Activated naive CD4-positive, alpha-beta T cell treated with anti-CD3 and anti-CD28 coated beads, Interleukin-2, amount 10 ng/mL, durations not matched to agents 7 days and 5 days (primary cell): ENCODE measurements around the gene FAM50A.

ENCODE experiments used
- CTCF ChIA-PET: fragments of 350-600 bp; sonication (Branson Sonifier 250); formaldehyde crosslinking; loops from one replicate; lab custom pipeline; 2021; ENCODE audit warnings: antibody characterized with exemption; lab: Charles Lee
- DNase-seq: peaks from one replicate; pipeline ENCODE4 v3.0.0-alpha.2; 2020
- H3K27ac Mint-ChIP-seq: one replicate; pipeline ENCODE4 v1.8.0; 2021; ENCODE audit warnings: mild to moderate bottlenecking, moderate library complexity, mixed read lengths
- H3K27me3 Mint-ChIP-seq: one replicate; pipeline ENCODE4 v1.8.0; 2021; ENCODE audit warnings: mild to moderate bottlenecking, mixed read lengths
- H3K36me3 Mint-ChIP-seq: one replicate; pipeline ENCODE4 v1.8.0; 2021; ENCODE audit warnings: mixed read lengths
- H3K4me1 Mint-ChIP-seq: one replicate; pipeline ENCODE4 v1.8.0; 2021; ENCODE audit warnings: mixed read lengths
- H3K4me3 Mint-ChIP-seq: one replicate; pipeline ENCODE4 v1.8.0; 2021; ENCODE audit warnings: mild to moderate bottlenecking, moderate library complexity, mixed read lengths
- H3K9me3 Mint-ChIP-seq: one replicate; pipeline ENCODE4 v1.8.0; 2021; ENCODE audit warnings: mixed read lengths

Gene FAM50A

DNA sequence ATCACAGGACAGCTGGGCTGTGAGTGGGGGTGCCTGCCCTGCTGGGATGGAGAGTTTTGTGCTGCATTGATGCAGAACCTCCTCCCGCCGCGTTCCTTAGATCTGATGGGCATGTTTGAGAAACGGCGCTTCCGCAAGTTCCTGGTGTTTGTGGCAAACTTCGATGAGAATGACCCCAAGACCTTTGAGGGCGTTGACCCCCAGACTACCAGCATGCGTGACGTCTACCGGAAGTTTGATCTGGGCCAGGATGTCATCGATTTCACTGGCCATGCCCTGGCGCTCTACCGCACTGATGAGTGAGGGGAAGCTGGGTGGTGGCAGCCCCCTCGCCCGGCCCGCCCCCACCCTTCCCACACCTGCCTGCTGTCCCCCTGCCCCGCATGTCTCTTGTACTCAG is 4.1 kb upstream of the FAM50A start:
- Mint-ChIP-seq H3K4me1 (peaks cover 39% of the 10 kb centered on the region), H3K4me3 (no peak overlapping the region), H3K36me3 (peaks cover 14% of the 10 kb centered on the region)

DNA sequence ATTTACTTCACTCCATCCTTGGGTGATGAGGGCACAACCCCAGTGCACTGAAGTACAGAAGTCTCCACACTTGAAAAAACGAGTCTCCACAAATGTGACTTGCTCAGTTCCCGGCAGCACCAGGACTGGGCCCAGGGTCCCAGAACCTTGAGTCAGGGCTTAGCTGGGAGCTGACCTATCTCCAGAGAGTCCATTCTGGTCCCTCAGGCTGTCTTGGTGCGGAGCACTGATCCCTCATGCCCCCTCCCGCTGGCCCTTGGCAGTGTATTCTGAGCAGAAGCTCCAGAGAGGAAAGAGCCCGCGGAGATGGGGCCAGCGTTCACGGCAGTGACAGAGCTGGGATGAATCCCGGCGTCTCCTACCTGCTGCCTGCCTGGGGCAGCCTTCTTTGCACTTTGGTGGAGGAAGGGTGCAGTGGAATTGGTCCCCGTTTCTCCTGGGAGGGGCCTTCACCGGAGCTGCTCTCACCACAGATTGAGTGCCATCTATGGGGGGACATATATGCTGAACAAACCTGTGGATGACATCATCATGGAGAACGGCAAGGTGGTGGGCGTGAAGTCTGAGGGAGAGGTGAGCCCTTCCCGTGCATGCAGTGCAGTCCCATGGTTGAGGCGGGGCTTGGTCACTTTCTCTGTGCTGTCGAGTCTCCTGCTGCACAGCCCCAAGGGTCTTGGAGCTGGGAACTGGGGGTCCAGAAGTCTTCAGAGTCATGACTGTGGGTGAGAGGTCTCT is 3.2 kb upstream of the FAM50A start:
- H3K27me3 Mint-ChIP-seq: peaks cover 4% of the 10 kb centered on the region
- CTCF ChIA-PET: no interaction called here
- H3K9me3 Mint-ChIP-seq: no peaks in the 10 kb centered on the region
- peaks cover 14% of the 10 kb centered on the region for H3K36me3 Mint-ChIP-seq
- no peak for DNase-seq
- H3K4me3 Mint-ChIP-seq: no peak overlapping the region
- H3K27ac Mint-ChIP-seq: no peak overlapping the region
- H3K4me1 Mint-ChIP-seq: peaks cover 42% of the 10 kb centered on the region

More for the DNA sequence above, 4.1 kb upstream of the FAM50A start:
- H3K9me3 Mint-ChIP-seq: no peaks in the 10 kb centered on the region
- peaks cover 4% of the 10 kb centered on the region for H3K27me3 Mint-ChIP-seq
- no peak overlapping the region for H3K27ac Mint-ChIP-seq
- DNase-seq: no peak
- CTCF ChIA-PET: no interaction called here

DNA sequence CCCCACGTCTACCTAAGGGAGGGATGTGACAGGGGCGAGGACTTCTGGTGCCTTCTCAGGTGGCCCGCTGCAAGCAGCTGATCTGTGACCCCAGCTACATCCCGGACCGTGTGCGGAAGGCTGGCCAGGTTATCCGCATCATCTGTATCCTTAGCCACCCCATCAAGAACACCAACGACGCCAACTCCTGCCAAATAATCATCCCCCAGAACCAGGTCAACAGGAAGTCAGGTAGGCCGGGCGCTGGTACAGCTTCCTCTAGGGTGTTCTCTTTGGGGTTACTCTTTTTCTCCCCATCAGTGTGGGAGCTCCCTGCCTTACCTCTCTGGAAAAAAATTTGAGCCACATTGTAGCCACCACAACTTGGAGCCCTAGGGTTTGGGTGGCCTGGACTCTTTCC is 2.4 kb upstream of the FAM50A start:
- no peak for DNase-seq
- CTCF ChIA-PET: no interaction called here
- peak overlapping the region; percentile 60 for H3K27ac Mint-ChIP-seq
- no peaks in the 10 kb centered on the region for H3K9me3 Mint-ChIP-seq
- peaks cover 11% of the 10 kb centered on the region for H3K36me3 Mint-ChIP-seq
- peaks cover 43% of the 10 kb centered on the region for H3K4me1 Mint-ChIP-seq
- H3K4me3 Mint-ChIP-seq: no peak overlapping the region
- H3K27me3 Mint-ChIP-seq: peaks cover 4% of the 10 kb centered on the region

DNA sequence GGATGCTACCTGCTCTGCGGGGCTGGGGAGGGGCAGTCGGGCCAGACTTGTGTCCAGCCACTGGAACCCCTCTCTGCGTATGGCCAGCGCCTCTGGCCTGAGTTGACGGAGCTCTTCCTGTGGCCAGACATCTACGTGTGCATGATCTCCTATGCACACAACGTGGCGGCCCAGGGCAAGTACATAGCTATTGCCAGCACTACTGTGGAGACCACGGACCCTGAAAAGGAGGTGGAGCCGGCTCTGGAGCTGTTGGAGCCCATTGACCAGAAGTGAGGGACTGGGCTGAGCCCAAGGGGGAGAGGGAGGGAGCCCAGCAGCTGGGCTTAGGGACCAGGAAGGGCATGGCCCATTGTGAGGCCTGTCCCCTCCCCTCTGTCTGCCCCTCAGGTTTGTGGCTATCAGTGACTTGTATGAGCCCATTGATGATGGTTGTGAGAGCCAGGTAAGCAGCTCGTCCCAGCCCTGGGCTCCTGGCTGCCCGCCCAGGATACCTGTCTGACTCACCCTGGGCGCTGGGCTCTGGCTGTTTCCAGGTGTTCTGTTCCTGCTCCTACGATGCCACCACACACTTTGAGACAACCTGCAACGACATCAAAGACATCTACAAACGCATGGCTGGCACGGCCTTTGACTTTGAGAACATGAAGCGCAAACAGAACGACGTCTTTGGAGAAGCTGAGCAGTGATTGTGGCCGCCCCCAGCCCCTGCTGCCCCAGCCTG is 1.8 kb upstream of the FAM50A start:
- H3K36me3 Mint-ChIP-seq: peaks cover 14% of the 10 kb centered on the region
- no peak overlapping the region for H3K4me3 Mint-ChIP-seq
- H3K4me1 Mint-ChIP-seq: peaks cover 48% of the 10 kb centered on the region
- H3K9me3 Mint-ChIP-seq: no peaks in the 10 kb centered on the region
- H3K27ac Mint-ChIP-seq: peak overlapping the region; percentile 60
- DNase-seq: no peak
- peaks cover 4% of the 10 kb centered on the region for H3K27me3 Mint-ChIP-seq
- CTCF ChIA-PET: no interaction called here

DNA sequence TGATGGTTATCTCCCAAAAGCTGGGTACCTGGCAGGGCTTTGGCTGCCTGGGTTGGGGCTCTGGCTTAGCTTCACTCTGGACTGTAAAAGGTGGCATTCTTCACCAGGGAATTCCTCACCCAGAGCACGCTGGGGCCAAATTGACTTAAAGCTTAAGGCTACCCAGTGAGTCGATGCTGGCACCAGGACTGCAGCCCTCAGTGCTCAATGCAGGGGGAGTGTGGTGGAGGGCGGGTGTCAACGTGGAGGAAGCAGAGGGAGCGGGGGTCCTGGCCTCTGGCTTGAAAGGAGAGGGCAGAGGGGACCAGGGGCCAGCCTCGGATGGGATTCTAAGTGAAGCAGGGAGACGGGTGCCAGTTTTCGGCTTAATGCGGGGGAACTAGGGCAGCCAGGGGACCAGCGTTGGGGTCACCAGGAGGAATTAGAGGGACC is 446 bp upstream of the FAM50A start:
- H3K27ac Mint-ChIP-seq: peak overlapping the region; percentile 83
- CTCF ChIA-PET: no interaction called here
- DNase-seq: no peak
- no peaks in the 10 kb centered on the region for H3K9me3 Mint-ChIP-seq
- H3K36me3 Mint-ChIP-seq: peaks cover 15% of the 10 kb centered on the region
- peak overlapping the region; percentile 68 for H3K4me3 Mint-ChIP-seq
- peaks cover 43% of the 10 kb centered on the region for H3K4me1 Mint-ChIP-seq
- H3K27me3 Mint-ChIP-seq: no peaks in the 10 kb centered on the region

GRCh38 chrX:154444755-154445246 is 860 bp downstream of the FAM50A start:
- DNase-seq: no peak
- Mint-ChIP-seq H3K4me3 (peak overlapping the region; percentile 45), H3K36me3 (peaks cover 16% of the 10 kb centered on the region), H3K9me3 (no peaks in the 10 kb centered on the region), H3K27ac (peak overlapping the region; percentile 33), H3K27me3 (no peaks in the 10 kb centered on the region), H3K4me1 (peaks cover 39% of the 10 kb centered on the region)
- CTCF ChIA-PET: no interaction called here

DNA sequence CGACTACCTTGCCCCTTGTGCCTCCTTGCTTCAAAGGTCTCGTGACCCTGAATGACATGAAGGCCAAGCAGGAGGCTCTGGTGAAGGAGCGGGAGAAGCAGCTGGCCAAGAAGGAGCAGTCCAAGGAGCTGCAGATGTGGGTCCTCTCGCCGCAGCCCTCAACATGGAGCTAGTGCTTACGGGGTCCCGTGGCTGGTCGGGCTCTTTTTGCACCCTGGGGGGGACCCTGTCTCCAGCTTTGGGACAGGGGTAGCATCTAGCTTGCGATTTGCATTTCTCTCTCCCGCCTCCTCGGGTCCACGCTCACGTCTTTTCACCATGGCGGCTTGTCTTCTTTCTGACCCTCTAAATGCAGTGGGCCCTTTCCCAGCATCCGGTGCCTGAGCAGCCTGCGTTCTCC is 1.8 kb downstream of the FAM50A start:
- Mint-ChIP-seq H3K27me3 (no peaks in the 10 kb centered on the region), H3K4me1 (peaks cover 35% of the 10 kb centered on the region), H3K27ac (peak overlapping the region; percentile 45), H3K4me3 (peak overlapping the region; percentile 40), H3K36me3 (peaks cover 16% of the 10 kb centered on the region), H3K9me3 (no peaks in the 10 kb centered on the region)
- no peak for DNase-seq
- CTCF ChIA-PET: no interaction called here

- Mint-ChIP-seq H3K9me3 (no peaks in the 10 kb centered on the region), H3K4me1 (peaks cover 30% of the 10 kb centered on the region), H3K4me3 (no peak overlapping the region), H3K27me3 (no peaks in the 10 kb centered on the region), H3K36me3 (peaks cover 15% of the 10 kb centered on the region), H3K27ac (no peak overlapping the region)
- CTCF ChIA-PET: no interaction called here
- DNase-seq: no peak
Measured at GRCh38 chrX:154446430-154446829, 2.5 kb downstream of the FAM50A start.

DNA sequence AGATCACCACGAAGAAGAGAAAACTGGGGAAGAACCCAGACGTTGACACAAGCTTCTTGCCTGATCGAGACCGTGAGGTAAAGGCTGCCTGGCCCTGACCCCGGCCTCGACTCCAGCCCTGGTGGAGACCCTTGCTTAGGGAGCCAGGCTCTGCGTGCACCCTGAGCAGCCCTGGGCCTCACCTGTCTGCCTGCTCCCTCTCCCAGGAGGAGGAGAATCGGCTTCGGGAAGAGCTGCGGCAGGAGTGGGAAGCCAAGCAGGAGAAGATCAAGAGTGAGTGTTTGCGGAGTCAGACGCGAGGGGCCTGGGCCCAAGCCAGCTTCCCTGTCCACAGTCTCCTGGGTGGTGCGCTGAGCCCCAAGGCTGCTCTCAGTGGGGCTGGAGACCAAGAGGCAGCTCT is 4.5 kb downstream of the FAM50A start:
- no peak overlapping the region for H3K4me3 Mint-ChIP-seq
- no peaks in the 10 kb centered on the region for H3K9me3 Mint-ChIP-seq
- DNase-seq: no peak
- peaks cover 19% of the 10 kb centered on the region for H3K4me1 Mint-ChIP-seq
- no peaks in the 10 kb centered on the region for H3K27me3 Mint-ChIP-seq
- CTCF ChIA-PET: no interaction called here
- no peak overlapping the region for H3K27ac Mint-ChIP-seq
- H3K36me3 Mint-ChIP-seq: peaks cover 16% of the 10 kb centered on the region

DNA sequence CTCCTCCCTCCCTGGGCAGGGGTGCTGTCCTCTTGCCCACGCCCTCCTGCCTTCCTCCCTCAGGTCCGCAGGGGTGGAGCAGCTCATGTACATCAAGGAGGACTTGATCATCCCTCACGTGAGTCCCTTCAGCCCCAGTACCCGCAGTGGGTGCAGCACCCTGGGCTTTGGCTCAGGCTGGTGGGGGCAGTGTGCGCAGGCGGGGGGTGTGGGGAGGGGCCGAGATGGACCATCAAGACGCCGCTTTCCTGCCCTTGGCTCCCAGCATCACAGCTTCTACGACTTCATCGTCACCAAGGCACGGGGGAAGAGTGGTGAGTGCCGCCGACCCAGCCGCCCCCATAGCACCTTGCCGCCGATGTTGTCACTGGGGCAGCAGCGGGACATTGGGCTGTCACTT is 5.7 kb downstream of the FAM50A start:
- Mint-ChIP-seq H3K4me1 (peaks cover 18% of the 10 kb centered on the region), H3K27ac (no peak overlapping the region), H3K4me3 (no peak overlapping the region), H3K9me3 (no peaks in the 10 kb centered on the region), H3K36me3 (peaks cover 18% of the 10 kb centered on the region), H3K27me3 (no peaks in the 10 kb centered on the region)
- CTCF ChIA-PET: no interaction called here
- DNase-seq: no peak

DNA sequence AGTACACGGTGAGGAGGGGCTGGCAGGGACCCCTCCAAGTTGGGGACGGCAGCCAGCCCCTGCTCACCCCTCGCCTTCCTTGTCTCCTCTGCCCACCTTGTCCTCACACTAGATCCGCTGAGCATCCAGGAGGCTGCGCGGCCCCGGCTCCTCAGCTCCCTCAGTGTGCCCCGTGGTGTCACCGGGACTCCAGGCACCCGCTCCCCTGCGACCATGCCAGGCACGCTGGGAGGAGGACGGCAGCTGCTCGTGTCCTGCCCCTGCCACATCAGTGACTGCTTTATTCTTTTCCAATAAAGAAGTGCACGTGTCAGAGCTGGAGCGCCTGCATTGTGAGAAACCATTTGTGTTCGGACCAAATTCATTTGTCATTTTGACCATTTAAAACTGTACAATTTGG is 6.4 kb downstream of the FAM50A start:
- no peak overlapping the region for H3K27ac Mint-ChIP-seq
- H3K36me3 Mint-ChIP-seq: peaks cover 19% of the 10 kb centered on the region
- H3K4me1 Mint-ChIP-seq: peaks cover 13% of the 10 kb centered on the region
- no peak for DNase-seq
- H3K27me3 Mint-ChIP-seq: no peaks in the 10 kb centered on the region
- no peak overlapping the region for H3K4me3 Mint-ChIP-seq
- CTCF ChIA-PET: no interaction called here
- no peaks in the 10 kb centered on the region for H3K9me3 Mint-ChIP-seq

DNA sequence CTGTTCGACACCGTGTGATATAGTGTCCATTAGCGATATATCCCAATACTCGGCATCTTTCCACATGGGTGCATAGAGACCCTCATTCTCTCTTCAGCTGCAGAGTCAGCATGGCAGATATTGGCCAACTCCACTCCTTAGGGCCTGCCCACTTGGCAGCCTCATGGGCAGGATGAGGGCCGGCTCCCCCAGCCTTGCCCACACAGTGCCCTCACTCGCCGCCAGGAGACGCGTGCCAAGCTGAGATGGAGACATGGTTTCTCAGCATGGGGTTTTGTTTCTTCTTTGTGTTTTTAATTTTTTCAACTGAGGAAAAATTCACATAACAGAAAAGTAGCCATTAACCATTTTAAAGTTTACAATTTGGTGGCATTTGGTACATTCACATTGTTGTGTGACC is 8.9 kb downstream of the FAM50A start:
- H3K27me3 Mint-ChIP-seq: no peaks in the 10 kb centered on the region
- DNase-seq: no peak
- H3K4me1 Mint-ChIP-seq: peaks cover 5% of the 10 kb centered on the region
- no peaks in the 10 kb centered on the region for H3K9me3 Mint-ChIP-seq
- peak overlapping the region; percentile 42 for H3K27ac Mint-ChIP-seq
- CTCF ChIA-PET: no interaction called here
- H3K4me3 Mint-ChIP-seq: no peak overlapping the region
- peaks cover 13% of the 10 kb centered on the region for H3K36me3 Mint-ChIP-seq

GRCh38 chrX:154457491-154458115 is 13.7 kb downstream of the FAM50A start:
- Mint-ChIP-seq H3K4me1 (peaks cover 16% of the 10 kb centered on the region), H3K4me3 (peak overlapping the region; percentile 83), H3K36me3 (peaks cover 8% of the 10 kb centered on the region), H3K9me3 (no peaks in the 10 kb centered on the region), H3K27me3 (no peaks in the 10 kb centered on the region), H3K27ac (peak overlapping the region; percentile 91)
- DNase-seq: peak; percentile 73
- CTCF ChIA-PET: no interaction called here

- H3K36me3 Mint-ChIP-seq: peaks cover 8% of the 10 kb centered on the region
- H3K27me3 Mint-ChIP-seq: no peaks in the 10 kb centered on the region
- peaks cover 16% of the 10 kb centered on the region for H3K4me1 Mint-ChIP-seq
- peak; percentile 66 for DNase-seq
- no peaks in the 10 kb centered on the region for H3K9me3 Mint-ChIP-seq
- peak within 1 kb of the TSS; percentile 91 for H3K27ac Mint-ChIP-seq
- peak within 1 kb of the TSS; percentile 83 for H3K4me3 Mint-ChIP-seq
- CTCF ChIA-PET: interaction anchor here (1.1 kb wide), 1 partner anchor 28 kb away, joined by 3 read pairs; the partner anchor contains the start of gene UBL4A
Measured at GRCh38 chrX:154458116-154458953, 14.4 kb downstream of the FAM50A start, which contains the start of gene PLXNA3. TSS of gene PLXNA3 (plus strand) at chrX:154458281. CDS start at chrX:154460184, 1,903 bp downstream.
